HCT116 (cell line): ENCODE data around the gene HOXD13. TPM values are rescaled to one million over a fixed set of nuclear protein-coding genes. Genes with fewer than 3 reads are reported as not detected.

Experiments
- ATAC-seq: fragments of 200-7000 bp; cut with Tn5 transposase; 2 replicates; pipeline ENCODE4 v1.9.1; 2020; ENCODE audit warnings: mild to moderate bottlenecking, moderate library complexity
- BruUV-seq: library from RNA; stranded (reverse); fragments of 400-500 nt; replicated peaks from 2 replicates; lab custom pipeline; 2021; lab: Mats Ljungman, UMichigan
- CTCF ChIA-PET: fragments of 300-600 bp; sonication (Branson Sonifier 250); formaldehyde crosslinking; loops from one replicate; lab custom pipeline; 2021; ENCODE audit warnings: antibody characterized with exemption; lab: Charles Lee
- POLR2A ChIA-PET: fragments of 300-600, 350-600 bp; sonication (Branson Sonifier 250); formaldehyde crosslinking; loops from one replicate; lab custom pipeline; 2021; ENCODE audit warnings: antibody characterized with exemption; lab: Charles Lee
- RAD21 ChIA-PET, 2 experiments: fragments of 300-600 bp; sonication (Branson Sonifier 250); formaldehyde crosslinking; loops; one replicate each; lab custom pipeline; 2023; ENCODE audit warnings: low total read pairs in 2 of 2; ENCODE audit not compliant: uncharacterized antibody in 2 of 2, unreplicated experiment in 2 of 2, low non-redundant PET in 1 of 2; lab: Charles Lee
- DNase-seq: peaks from one replicate; pipeline ENCODE4 v3.0.0-alpha.2; 2010; ENCODE audit warnings: low read depth, low spot score
- H2AFZ ChIP-seq: fragments of 200-600 bp; shearing (Covaris generic), sonication (generic); 2 replicates; pipeline ENCODE4 v1.6.1; 2017; ENCODE audit warnings: low read depth, mixed run types, mixed read lengths, antibody characterized with exemption, low read length; ENCODE audit not compliant: poor library complexity, severe bottlenecking
- H3K27ac ChIP-seq: 2 replicates; pipeline ENCODE4 v1.5.1; 2012; ENCODE audit warnings: low read depth, low read length
- H3K27me3 ChIP-seq: fragments of 200-600 bp; sonication (generic); 2 replicates; pipeline ENCODE4 v1.6.1; 2016; ENCODE audit warnings: mixed run types, low read length, mixed read lengths; ENCODE audit not compliant: insufficient read depth
- H3K36me3 ChIP-seq, 2 experiments: fragments of 200-500 bp in 1 of 2; fragments of 200-600 bp in 1 of 2; sonication (Bioruptor generic) in 1 of 2; sonication (generic) in 1 of 2; 2 replicates each; pipeline versions ENCODE4 v1.5.1 to v1.6.1; 2014 to 2016; ENCODE audit warnings: low read length in 2 of 2, inconsistent platforms in 1 of 2, mixed read lengths in 1 of 2, mixed run types in 1 of 2; ENCODE audit not compliant: insufficient read depth in 2 of 2, control insufficient read depth in 1 of 2
- H3K4me1 ChIP-seq, 2 experiments: fragments of 200-600 bp in 1 of 2; sonication (generic) in 1 of 2; 2 replicates each; pipeline versions ENCODE4 v1.5.1 to v1.6.1; 2012 to 2017; ENCODE audit warnings: low read length in 2 of 2, inconsistent platforms in 1 of 2, mild to moderate bottlenecking in 1 of 2, mixed read lengths in 1 of 2, mixed run types in 1 of 2, moderate library complexity in 1 of 2; ENCODE audit not compliant: insufficient read depth in 2 of 2, control insufficient read depth in 1 of 2
- H3K4me2 ChIP-seq: fragments of 200-600 bp; sonication (generic); 2 replicates; pipeline ENCODE4 v1.6.1; 2017; ENCODE audit warnings: mixed run types, low read length, mixed read lengths
- H3K4me3 ChIP-seq, 2 experiments: fragments of 200-600 bp in 1 of 2; sonication (generic) in 1 of 2; replicated peaks in 1 of 2; 2 replicates each; pipeline ENCODE4 v1.5.1; 2011 to 2016; ENCODE audit warnings: low read length in 2 of 2, control low read depth in 1 of 2, low read depth in 1 of 2, mild to moderate bottlenecking in 1 of 2, mixed read lengths in 1 of 2, mixed run types in 1 of 2
- H3K79me2 ChIP-seq: fragments of 200-600 bp; sonication (generic); 2 replicates; pipeline ENCODE4 v1.6.1; 2017; ENCODE audit warnings: mild to moderate bottlenecking, mixed run types, low read length, moderate library complexity, mixed read lengths; ENCODE audit not compliant: insufficient read depth
- H3K9ac ChIP-seq: fragments of 200-600 bp; sonication (generic); 2 replicates; pipeline ENCODE4 v1.6.1; 2016; ENCODE audit warnings: low read length, mixed read lengths
- H3K9me2 ChIP-seq: fragments of 200-600 bp; sonication (generic), shearing (Covaris generic); 2 replicates; pipeline ENCODE4 v1.6.1; 2017; ENCODE audit warnings: mixed run types, mild to moderate bottlenecking, moderate library complexity; ENCODE audit not compliant: insufficient read depth
- H3K9me3 ChIP-seq, 2 experiments: fragments of 200-500 bp in 1 of 2; fragments of 200-600 bp in 1 of 2; sonication (Bioruptor generic) in 1 of 2; sonication (generic) in 1 of 2; 2 replicates each; pipeline ENCODE4 v1.6.1; 2014 to 2017; ENCODE audit warnings: low read length in 2 of 2, mixed read lengths in 2 of 2, inconsistent platforms in 1 of 2, low read depth in 1 of 2, mild to moderate bottlenecking in 1 of 2, mixed run types in 1 of 2, moderate library complexity in 1 of 2; ENCODE audit not compliant: control insufficient read depth in 1 of 2, insufficient read depth in 1 of 2
- H4K20me1 ChIP-seq: fragments of 200-600 bp; sonication (generic), shearing (Covaris generic); 2 replicates; pipeline ENCODE4 v1.6.1; 2017; ENCODE audit warnings: mixed run types, mild to moderate bottlenecking, moderate library complexity; ENCODE audit not compliant: insufficient read depth
- CBX3 ChIP-seq: IDR thresholded peaks from 2 replicates; pipeline ENCODE4 v1.6.1; 2012; ENCODE audit warnings: low read depth
- CEBPB ChIP-seq: IDR thresholded peaks from 2 replicates; pipeline ENCODE4 v1.6.1; 2012; ENCODE audit warnings: low read depth
- EGR1 ChIP-seq: IDR thresholded peaks from 2 replicates; pipeline ENCODE4 v1.6.1; 2012; ENCODE audit warnings: low read depth
- ELF1 ChIP-seq: IDR thresholded peaks from 2 replicates; pipeline ENCODE4 v1.6.1; 2012; ENCODE audit warnings: low read depth, borderline replicate concordance
- EZH2 ChIP-seq: fragments of 200-600 bp; sonication (generic); IDR thresholded peaks from 2 replicates; pipeline ENCODE4 v1.6.1; 2017; ENCODE audit warnings: antibody characterized with exemption, mixed run types
- EZH2phosphoT487 ChIP-seq: fragments of 200-600 bp; IDR thresholded peaks from 2 replicates; pipeline ENCODE4 v1.6.1; 2018; ENCODE audit warnings: antibody characterized with exemption, borderline replicate concordance
- JUND ChIP-seq: IDR thresholded peaks from 2 replicates; pipeline ENCODE4 v1.6.1; 2012
- SP1 ChIP-seq: IDR thresholded peaks from 2 replicates; pipeline ENCODE4 v1.6.1; 2012; ENCODE audit warnings: low read depth
- SRF ChIP-seq: IDR thresholded peaks from 2 replicates; pipeline ENCODE4 v1.6.1; 2012; ENCODE audit warnings: low read depth
- YY1 ChIP-seq: IDR thresholded peaks from 2 replicates; pipeline ENCODE4 v1.6.1; 2011; ENCODE audit warnings: low read length, low read depth, moderate library complexity, mild to moderate bottlenecking; ENCODE audit not compliant: insufficient replicate concordance; ENCODE audit errors: extremely low read depth
- ZFX ChIP-seq: fragments of 450-650 bp; IDR thresholded peaks from 2 replicates; pipeline ENCODE4 v1.6.1; 2017
- ZNF274 ChIP-seq: fragments of 200-500 bp; sonication (Bioruptor generic); IDR thresholded peaks from 2 replicates; pipeline ENCODE4 v1.6.1; 2014; ENCODE audit warnings: mild to moderate bottlenecking, low read depth, low read length, inconsistent platforms
- intact Hi-C: fragments of 100-400 bp; cut with micrococcal nuclease; formaldehyde crosslinking; loops from 2 replicates; pipeline ENCODE4 v1.10.0; 2022
- total RNA-seq: library from RNA; stranded (reverse); gene quantifications from one replicate; pipeline ENCODE4 v1.2.1, GENCODE V29; 2021; ENCODE audit not compliant: unreplicated experiment
- TF ChIP-seq, protein P1 (sequence below): IDR thresholded peaks from 2 replicates; pipeline ENCODE4 v1.6.1; 2012
- TF ChIP-seq, protein P2 (sequence below), 3 experiments: fragments of 200-600 bp in 1 of 3; sonication (generic) in 1 of 3; IDR thresholded peaks in 2 of 3; conservative IDR thresholded peaks in 1 of 3; 2 replicates each; pipeline ENCODE4 v1.5.1; 2012 to 2017; ENCODE audit warnings: low read depth in 2 of 3, low read length in 2 of 3, antibody characterized with exemption in 1 of 3, borderline replicate concordance in 1 of 3, control low read depth in 1 of 3, mild to moderate bottlenecking in 1 of 3, mixed read lengths in 1 of 3, mixed run types in 1 of 3, moderate library complexity in 1 of 3; ENCODE audit not compliant: insufficient read depth in 1 of 3
- TF ChIP-seq, protein P3 (sequence below): IDR thresholded peaks from 2 replicates; pipeline ENCODE4 v1.6.1; 2011; ENCODE audit warnings: mild to moderate bottlenecking, low read length, moderate library complexity; ENCODE audit not compliant: insufficient replicate concordance; ENCODE audit errors: extremely low read depth

The HOXD13 gene
- total RNA-seq, 1 experiment from 2014 or later: not detected

DNA sequence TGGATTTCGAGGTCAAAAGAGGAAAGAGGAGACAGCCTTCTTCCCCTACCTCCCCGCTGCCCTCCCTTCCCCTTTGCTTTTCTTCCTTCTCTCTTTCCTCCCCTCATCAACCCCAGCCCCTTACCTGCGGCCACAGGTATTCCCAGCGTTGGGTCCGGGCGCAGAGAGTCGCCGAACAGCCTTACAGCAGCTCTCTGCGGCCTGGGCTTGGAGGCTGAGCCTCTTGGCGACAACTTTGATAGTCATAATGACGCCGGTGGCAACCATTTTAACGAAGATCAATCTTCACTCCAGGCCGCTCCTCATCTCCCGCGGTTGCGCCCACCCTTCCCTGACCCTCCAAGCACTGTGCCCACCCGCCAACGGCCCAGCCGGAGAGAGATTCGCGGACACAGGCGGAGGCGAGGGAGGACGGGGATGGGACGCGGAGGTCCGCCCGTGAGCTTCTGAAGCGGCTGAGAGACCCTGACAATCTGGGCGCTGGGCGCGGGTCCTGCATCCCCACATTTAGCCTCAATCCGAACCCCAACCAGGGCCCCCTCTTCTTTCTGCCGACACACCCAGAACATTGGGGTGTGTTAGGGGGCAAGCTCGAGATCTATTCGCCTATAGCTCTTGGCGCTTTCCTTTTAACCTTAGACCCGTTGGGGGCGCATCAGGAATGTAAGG is 7.3 kb upstream of the HOXD13 start:
- RAD21 ChIA-PET: no interaction called here

More for the DNA sequence above, 7.3 kb upstream of the HOXD13 start:
- no peak for ATAC-seq
- no peaks in the 10 kb centered on the region for H3K36me3 ChIP-seq
- H3K4me1 ChIP-seq: no peaks in the 10 kb centered on the region
- ChIA-PET CTCF (no interaction called here), POLR2A (no interaction called here)
- TF ChIP-seq ZFX: no peak
- TF ChIP-seq EZH2phosphoT487: no peak
- no peak for TF ChIP-seq SRF
- TF ChIP-seq ELF1: no peak
- TF ChIP-seq, protein P1, sequence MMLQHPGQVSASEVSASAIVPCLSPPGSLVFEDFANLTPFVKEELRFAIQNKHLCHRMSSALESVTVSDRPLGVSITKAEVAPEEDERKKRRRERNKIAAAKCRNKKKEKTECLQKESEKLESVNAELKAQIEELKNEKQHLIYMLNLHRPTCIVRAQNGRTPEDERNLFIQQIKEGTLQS: no peak
- TF ChIP-seq ZNF274: no peak
- TF ChIP-seq, protein P2, sequence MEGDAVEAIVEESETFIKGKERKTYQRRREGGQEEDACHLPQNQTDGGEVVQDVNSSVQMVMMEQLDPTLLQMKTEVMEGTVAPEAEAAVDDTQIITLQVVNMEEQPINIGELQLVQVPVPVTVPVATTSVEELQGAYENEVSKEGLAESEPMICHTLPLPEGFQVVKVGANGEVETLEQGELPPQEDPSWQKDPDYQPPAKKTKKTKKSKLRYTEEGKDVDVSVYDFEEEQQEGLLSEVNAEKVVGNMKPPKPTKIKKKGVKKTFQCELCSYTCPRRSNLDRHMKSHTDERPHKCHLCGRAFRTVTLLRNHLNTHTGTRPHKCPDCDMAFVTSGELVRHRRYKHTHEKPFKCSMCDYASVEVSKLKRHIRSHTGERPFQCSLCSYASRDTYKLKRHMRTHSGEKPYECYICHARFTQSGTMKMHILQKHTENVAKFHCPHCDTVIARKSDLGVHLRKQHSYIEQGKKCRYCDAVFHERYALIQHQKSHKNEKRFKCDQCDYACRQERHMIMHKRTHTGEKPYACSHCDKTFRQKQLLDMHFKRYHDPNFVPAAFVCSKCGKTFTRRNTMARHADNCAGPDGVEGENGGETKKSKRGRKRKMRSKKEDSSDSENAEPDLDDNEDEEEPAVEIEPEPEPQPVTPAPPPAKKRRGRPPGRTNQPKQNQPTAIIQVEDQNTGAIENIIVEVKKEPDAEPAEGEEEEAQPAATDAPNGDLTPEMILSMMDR (IDR thresholded peaks at IDR 0.05 in 2 of 3, conservative IDR thresholded peaks at IDR 0.05 in 1 of 3; ENCODE audit: borderline replicate concordance in 1 of 3, insufficient read depth in 1 of 3, low read depth in 2 of 3, low read length in 2 of 3): no peak
- TF ChIP-seq JUND: no peak
- TF ChIP-seq CEBPB: no peak
- TF ChIP-seq SP1: no peak
- TF ChIP-seq, protein P3, sequence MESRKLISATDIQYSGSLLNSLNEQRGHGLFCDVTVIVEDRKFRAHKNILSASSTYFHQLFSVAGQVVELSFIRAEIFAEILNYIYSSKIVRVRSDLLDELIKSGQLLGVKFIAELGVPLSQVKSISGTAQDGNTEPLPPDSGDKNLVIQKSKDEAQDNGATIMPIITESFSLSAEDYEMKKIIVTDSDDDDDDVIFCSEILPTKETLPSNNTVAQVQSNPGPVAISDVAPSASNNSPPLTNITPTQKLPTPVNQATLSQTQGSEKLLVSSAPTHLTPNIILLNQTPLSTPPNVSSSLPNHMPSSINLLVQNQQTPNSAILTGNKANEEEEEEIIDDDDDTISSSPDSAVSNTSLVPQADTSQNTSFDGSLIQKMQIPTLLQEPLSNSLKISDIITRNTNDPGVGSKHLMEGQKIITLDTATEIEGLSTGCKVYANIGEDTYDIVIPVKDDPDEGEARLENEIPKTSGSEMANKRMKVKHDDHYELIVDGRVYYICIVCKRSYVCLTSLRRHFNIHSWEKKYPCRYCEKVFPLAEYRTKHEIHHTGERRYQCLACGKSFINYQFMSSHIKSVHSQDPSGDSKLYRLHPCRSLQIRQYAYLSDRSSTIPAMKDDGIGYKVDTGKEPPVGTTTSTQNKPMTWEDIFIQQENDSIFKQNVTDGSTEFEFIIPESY: no peak
- TF ChIP-seq CBX3: no peak
- TF ChIP-seq YY1: no peak
- no peak for TF ChIP-seq EGR1
- no peak for TF ChIP-seq EZH2
- no TSS peak for BruUV-seq
- intact Hi-C loops: loop anchor here (5.0 kb wide), 1 partner anchor 1048 kb away; no protein-coding TSS in a partner anchor
- no peaks in the 10 kb centered on the region for H3K79me2 ChIP-seq
- H3K9ac ChIP-seq: no peak overlapping the region
- no peaks in the 10 kb centered on the region for H3K27me3 ChIP-seq
- H3K4me2 ChIP-seq: no peak overlapping the region
- H3K27ac ChIP-seq: no peak overlapping the region
- H3K4me3 ChIP-seq: no peak overlapping the region
- no peak overlapping the region for H2AFZ ChIP-seq
- no peak for DNase-seq
- H3K9me2 ChIP-seq: no peaks in the 10 kb centered on the region
- H3K9me3 ChIP-seq: no peaks in the 10 kb centered on the region; a peak in 1 of 4 replicates
- H4K20me1 ChIP-seq: no peaks in the 10 kb centered on the region
